ENCODE results near the gene KCNQ2.

DNA sequence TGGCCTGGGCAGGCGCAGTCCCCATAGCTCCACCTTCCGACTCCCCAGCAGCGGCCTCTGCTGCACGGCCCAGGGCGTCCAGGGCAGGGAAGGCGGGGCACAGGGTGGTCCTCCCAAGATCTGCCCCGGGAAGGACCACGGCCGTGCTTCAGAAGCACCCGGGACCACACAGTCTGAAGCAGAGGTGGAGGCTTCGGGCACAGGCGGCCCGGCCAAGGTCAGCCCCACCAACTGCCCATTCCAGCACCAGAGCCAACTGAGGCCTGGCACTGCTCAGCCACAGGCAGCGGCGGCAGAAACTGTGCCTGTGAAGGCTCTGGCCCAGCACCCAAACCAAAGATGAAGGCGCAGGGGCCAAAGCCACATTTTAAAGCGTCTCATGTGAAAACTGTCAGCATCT is 20.6 kb downstream of the KCNQ2 start:
- TF ChIP-seq, protein P1, sequence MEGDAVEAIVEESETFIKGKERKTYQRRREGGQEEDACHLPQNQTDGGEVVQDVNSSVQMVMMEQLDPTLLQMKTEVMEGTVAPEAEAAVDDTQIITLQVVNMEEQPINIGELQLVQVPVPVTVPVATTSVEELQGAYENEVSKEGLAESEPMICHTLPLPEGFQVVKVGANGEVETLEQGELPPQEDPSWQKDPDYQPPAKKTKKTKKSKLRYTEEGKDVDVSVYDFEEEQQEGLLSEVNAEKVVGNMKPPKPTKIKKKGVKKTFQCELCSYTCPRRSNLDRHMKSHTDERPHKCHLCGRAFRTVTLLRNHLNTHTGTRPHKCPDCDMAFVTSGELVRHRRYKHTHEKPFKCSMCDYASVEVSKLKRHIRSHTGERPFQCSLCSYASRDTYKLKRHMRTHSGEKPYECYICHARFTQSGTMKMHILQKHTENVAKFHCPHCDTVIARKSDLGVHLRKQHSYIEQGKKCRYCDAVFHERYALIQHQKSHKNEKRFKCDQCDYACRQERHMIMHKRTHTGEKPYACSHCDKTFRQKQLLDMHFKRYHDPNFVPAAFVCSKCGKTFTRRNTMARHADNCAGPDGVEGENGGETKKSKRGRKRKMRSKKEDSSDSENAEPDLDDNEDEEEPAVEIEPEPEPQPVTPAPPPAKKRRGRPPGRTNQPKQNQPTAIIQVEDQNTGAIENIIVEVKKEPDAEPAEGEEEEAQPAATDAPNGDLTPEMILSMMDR (conservative IDR thresholded peaks at IDR 0.05) = no peak
- no peak for TF ChIP-seq ZFX (IDR thresholded peaks at IDR 0.05)
